Osteoblast (primary cell): ENCODE measurements around the gene ATF3. TPM values are rescaled to one million over a fixed set of nuclear protein-coding genes. Genes with fewer than 3 reads are reported as not detected.

Source experiments
- DNase-seq: peaks from one replicate; pipeline ENCODE4 v3.0.0; 2011; ENCODE audit warnings: low spot score, mixed read lengths; ENCODE audit not compliant: insufficient read length; ENCODE audit errors: missing footprints
- H2AFZ ChIP-seq: 2 replicates; pipeline ENCODE4 v1.6.0; 2011; ENCODE audit warnings: mild to moderate bottlenecking, low read length
- H3K27ac ChIP-seq: 2 replicates; pipeline ENCODE4 v1.5.1; 2011; ENCODE audit warnings: mild to moderate bottlenecking, low read depth, low read length, moderate library complexity
- H3K27me3 ChIP-seq: 2 replicates; pipeline ENCODE4 v1.6.0; 2012; ENCODE audit warnings: mild to moderate bottlenecking, control low read depth, inconsistent platforms, low read length, moderate library complexity; ENCODE audit not compliant: insufficient read depth
- H3K36me3 ChIP-seq: 2 replicates; pipeline ENCODE4 v1.5.1; 2011; ENCODE audit warnings: mild to moderate bottlenecking, low read length, control low read depth, moderate library complexity; ENCODE audit not compliant: insufficient read depth
- H3K4me1 ChIP-seq: 2 replicates; pipeline ENCODE4 v1.5.1; 2011; ENCODE audit warnings: mild to moderate bottlenecking, low read length, control low read depth, moderate library complexity; ENCODE audit not compliant: insufficient read depth
- H3K4me2 ChIP-seq: 2 replicates; pipeline ENCODE4 v1.6.0; 2011; ENCODE audit warnings: mild to moderate bottlenecking, low read length; ENCODE audit not compliant: insufficient read depth
- H3K4me3 ChIP-seq: fragments of 200-600 bp; sonication (generic); 3 replicates; pipeline ENCODE4 v1.5.1; 2012; ENCODE audit warnings: mild to moderate bottlenecking, low read length, inconsistent platforms; ENCODE audit not compliant: insufficient read depth
- H3K79me2 ChIP-seq: 2 replicates; pipeline ENCODE4 v1.6.0; 2012; ENCODE audit warnings: mild to moderate bottlenecking, low read length, control low read depth, inconsistent platforms; ENCODE audit not compliant: insufficient read depth
- H3K9me3 ChIP-seq: 2 replicates; pipeline ENCODE4 v1.5.1; 2011; ENCODE audit warnings: low read depth, low read length, control low read depth
- H4K20me1 ChIP-seq: 2 replicates; pipeline ENCODE4 v1.6.0; 2012; ENCODE audit warnings: mild to moderate bottlenecking, low read length, control low read depth; ENCODE audit not compliant: insufficient read depth
- CTCF ChIP-seq: IDR thresholded peaks from 2 replicates; pipeline ENCODE4 v1.5.1; 2011; ENCODE audit warnings: mild to moderate bottlenecking, low read depth, low read length, moderate library complexity; ENCODE audit errors: extremely low read depth
- total RNA-seq: library from RNA; depleted of rRNA; stranded (reverse); fragments of >200 nt; gene quantifications from 2 replicates; pipeline ENCODE4 v1.2.3, GENCODE V29; 2012

The ATF3 gene
- total RNA-seq, 1 donor, result 3.6 TPM

DNA sequence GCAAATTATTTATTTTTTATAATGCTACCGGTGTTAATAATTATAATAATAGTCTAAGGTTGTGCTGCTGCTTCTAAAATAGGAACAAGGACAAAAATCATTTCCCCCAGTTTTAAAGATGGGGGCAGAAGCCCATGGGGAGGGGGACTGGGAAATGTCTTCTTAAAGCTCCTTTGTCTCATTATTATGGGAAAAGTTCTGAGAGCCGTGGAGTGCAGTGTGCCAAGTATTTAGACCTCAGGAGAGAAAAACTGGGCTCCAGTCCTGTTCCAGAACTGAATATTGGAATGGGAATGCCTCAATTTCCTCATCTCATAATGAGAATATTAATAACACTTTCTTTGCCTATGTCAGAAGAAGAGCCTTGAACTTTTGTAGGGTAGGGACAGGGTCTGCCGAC is 40.9 kb upstream of the ATF3 start:
- peaks cover 30% of the 10 kb centered on the region for H3K27me3 ChIP-seq
- H3K4me3 ChIP-seq, result no peak overlapping the region
- H3K9me3 ChIP-seq, result no peaks in the 10 kb centered on the region
- DNase-seq, result no peak
- H3K4me1 ChIP-seq, result peaks cover 11% of the 10 kb centered on the region
- no peak for TF ChIP-seq CTCF
- no peaks in the 10 kb centered on the region for H4K20me1 ChIP-seq
- H3K36me3 ChIP-seq, result no peaks in the 10 kb centered on the region
- H3K4me2 ChIP-seq, result peak overlapping the region; percentile 95
- H2AFZ ChIP-seq, result no peak overlapping the region
- no peak overlapping the region for H3K27ac ChIP-seq
- no peaks in the 10 kb centered on the region for H3K79me2 ChIP-seq

DNA sequence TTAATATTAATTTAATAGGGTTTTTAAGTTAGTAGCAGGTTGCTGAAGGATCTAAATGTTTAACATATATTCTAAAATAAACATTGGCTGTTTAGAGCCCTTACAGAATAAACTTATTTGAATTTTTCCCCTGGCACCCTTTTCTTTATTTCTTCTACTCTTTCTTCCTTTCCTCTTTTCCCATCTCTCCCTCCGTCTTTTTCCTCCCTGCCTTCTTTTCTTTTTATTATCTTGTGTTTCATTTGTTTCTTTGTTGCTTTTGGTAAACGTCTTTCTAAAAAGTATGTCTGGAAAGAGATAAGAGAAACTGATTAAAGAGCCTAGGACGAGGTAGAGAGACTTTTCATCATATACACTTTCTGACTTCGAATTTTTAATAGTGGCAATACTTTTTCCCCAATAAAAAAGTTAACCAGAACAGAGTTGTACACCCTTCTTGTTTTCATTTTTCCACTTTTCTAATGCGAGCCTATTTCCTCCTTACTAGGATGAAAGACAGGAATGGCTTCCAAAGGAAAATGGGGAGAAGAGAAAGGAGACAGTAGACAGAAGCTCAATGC is 39.5 kb upstream of the ATF3 start:
- peaks cover 11% of the 10 kb centered on the region for H3K4me1 ChIP-seq
- H4K20me1 ChIP-seq, result no peaks in the 10 kb centered on the region
- H2AFZ ChIP-seq, result no peak overlapping the region
- no peak overlapping the region for H3K4me2 ChIP-seq
- H3K27ac ChIP-seq, result no peak overlapping the region
- peaks cover 30% of the 10 kb centered on the region for H3K27me3 ChIP-seq
- no peaks in the 10 kb centered on the region for H3K9me3 ChIP-seq
- H3K36me3 ChIP-seq, result no peaks in the 10 kb centered on the region
- DNase-seq, result no peak
- no peak for TF ChIP-seq CTCF
- no peaks in the 10 kb centered on the region for H3K79me2 ChIP-seq
- H3K4me3 ChIP-seq, result no peak overlapping the region

GRCh38 chr1:212574732-212575131 is 33.8 kb upstream of the ATF3 start:
- DNase-seq, result no peak
- H3K4me3 ChIP-seq, result no peak overlapping the region
- no peak overlapping the region for H2AFZ ChIP-seq
- H3K9me3 ChIP-seq, result no peaks in the 10 kb centered on the region
- peaks cover 34% of the 10 kb centered on the region for H3K27me3 ChIP-seq
- H4K20me1 ChIP-seq, result no peaks in the 10 kb centered on the region
- TF ChIP-seq CTCF, result no peak
- no peaks in the 10 kb centered on the region for H3K79me2 ChIP-seq
- H3K27ac ChIP-seq, result no peak overlapping the region
- no peaks in the 10 kb centered on the region for H3K36me3 ChIP-seq
- H3K4me2 ChIP-seq, result no peak overlapping the region
- H3K4me1 ChIP-seq, result no peaks in the 10 kb centered on the region

DNA sequence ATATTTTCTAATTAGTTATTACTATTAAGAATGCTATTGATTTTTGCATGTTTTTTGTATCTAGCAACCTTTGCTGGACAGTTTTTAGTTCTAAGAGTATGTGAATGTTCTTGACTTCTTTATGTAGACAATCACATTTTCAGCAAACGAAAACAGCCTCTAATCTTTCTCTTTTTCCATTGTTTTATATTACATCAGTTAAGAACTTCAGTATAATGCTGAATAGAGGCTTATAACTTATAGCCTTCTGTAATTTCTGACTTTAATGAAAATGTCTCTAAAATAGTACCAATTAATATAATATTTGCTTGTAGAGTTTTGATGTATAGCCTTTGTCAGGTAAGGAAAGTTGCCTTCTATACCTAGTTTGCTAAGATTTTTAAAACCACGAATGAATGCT is 33.2 kb upstream of the ATF3 start:
- no peaks in the 10 kb centered on the region for H3K79me2 ChIP-seq
- no peaks in the 10 kb centered on the region for H3K36me3 ChIP-seq
- H3K4me2 ChIP-seq, result no peak overlapping the region
- H4K20me1 ChIP-seq, result no peaks in the 10 kb centered on the region
- H3K27ac ChIP-seq, result no peak overlapping the region
- DNase-seq, result no peak
- H3K9me3 ChIP-seq, result no peaks in the 10 kb centered on the region
- H3K27me3 ChIP-seq, result peaks cover 28% of the 10 kb centered on the region
- H2AFZ ChIP-seq, result no peak overlapping the region
- H3K4me1 ChIP-seq, result no peaks in the 10 kb centered on the region
- no peak for TF ChIP-seq CTCF
- H3K4me3 ChIP-seq, result no peak overlapping the region
